IMR-90 (cell line): ENCODE data around the gene KIAA0825. TPM values are rescaled to one million over a fixed set of nuclear protein-coding genes. Genes with fewer than 3 reads are reported as not detected.

Experiments used
- ATAC-seq: fragments of 200-7000 bp; cut with Tn5 transposase; 2 replicates; pipeline ENCODE4 v1.9.1; 2020; ENCODE audit warnings: low read depth, mild to moderate bottlenecking, moderate library complexity
- BruUV-seq: library from RNA; stranded (reverse); fragments of 400-500 nt; replicated peaks from 2 replicates; lab custom pipeline; 2021; lab: Mats Ljungman, UMichigan
- CTCF ChIA-PET: fragments of 300-600 bp; formaldehyde crosslinking; extraction: SDS; loops from one replicate; lab custom pipeline; 2021; ENCODE audit warnings: antibody characterized with exemption; lab: Yijun Ruan, JAX
- POLR2A ChIA-PET: fragments of 300-600 bp; sonication (Branson Sonifier 250); formaldehyde crosslinking; loops from one replicate; lab custom pipeline; 2022; ENCODE audit warnings: antibody characterized with exemption; ENCODE audit not compliant: unreplicated experiment; lab: Charles Lee
- DNase-seq: peaks from one replicate; pipeline ENCODE4 v3.0.0; 2013
- H2AFZ ChIP-seq: replicated peaks from 2 replicates; pipeline ENCODE3; 2013; ENCODE audit warnings: low read length, mild to moderate bottlenecking; ENCODE audit not compliant: poor library complexity
- H2AK5ac ChIP-seq: 2 replicates; pipeline ENCODE4 v1.6.1; 2013; ENCODE audit warnings: low read depth, low read length, inconsistent platforms
- H2AK9ac ChIP-seq: replicated peaks from 2 replicates; pipeline ENCODE3; 2013; ENCODE audit warnings: mild to moderate bottlenecking, low read depth, low read length, moderate library complexity; ENCODE audit not compliant: poor library complexity
- H2BK120ac ChIP-seq: 2 replicates; pipeline ENCODE4 v1.6.1; 2013; ENCODE audit warnings: low read depth, low read length, inconsistent platforms
- H2BK15ac ChIP-seq: 3 replicates; pipeline ENCODE4 v1.6.1; 2013; ENCODE audit warnings: low read depth, low read length, inconsistent platforms
- H2BK20ac ChIP-seq: 2 replicates; pipeline ENCODE4 v1.6.1; 2013; ENCODE audit warnings: low read depth, mild to moderate bottlenecking, inconsistent platforms, low read length, moderate library complexity
- H2BK5ac ChIP-seq: 2 replicates; pipeline ENCODE4 v1.6.1; 2013; ENCODE audit warnings: mild to moderate bottlenecking, low read depth, low read length, inconsistent platforms; ENCODE audit not compliant: poor library complexity, severe bottlenecking
- H3K14ac ChIP-seq: replicated peaks from 2 replicates; pipeline ENCODE4 v1.6.1; 2013; ENCODE audit warnings: low read depth, low read length, inconsistent platforms
- H3K18ac ChIP-seq: 2 replicates; pipeline ENCODE4 v1.6.1; 2013; ENCODE audit warnings: low read depth, low read length, control low read depth
- H3K23ac ChIP-seq: 2 replicates; pipeline ENCODE4 v1.6.1; 2013; ENCODE audit warnings: low read depth, low read length, inconsistent platforms
- H3K27ac ChIP-seq: 2 replicates; pipeline ENCODE4 v1.5.1; 2013; ENCODE audit warnings: mild to moderate bottlenecking, control low read depth, low read length; ENCODE audit not compliant: insufficient read depth
- H3K27me3 ChIP-seq: 2 replicates; pipeline ENCODE4 v1.6.1; 2013; ENCODE audit warnings: low read length; ENCODE audit not compliant: control insufficient read depth, insufficient read depth
- H3K36me3 ChIP-seq: 2 replicates; pipeline ENCODE4 v1.6.1; 2013; ENCODE audit warnings: low read length, mixed read lengths; ENCODE audit not compliant: control insufficient read depth, insufficient read depth
- H3K4ac ChIP-seq: 2 replicates; pipeline ENCODE4 v1.6.1; 2013; ENCODE audit warnings: low read depth, low read length, inconsistent platforms
- H3K4me1 ChIP-seq: 2 replicates; pipeline ENCODE4 v1.6.1; 2013; ENCODE audit warnings: low read length, mixed read lengths; ENCODE audit not compliant: control insufficient read depth, insufficient read depth
- H3K4me2 ChIP-seq: 2 replicates; pipeline ENCODE4 v1.6.1; 2013; ENCODE audit warnings: low read depth, mild to moderate bottlenecking, control low read depth, low read length, moderate library complexity
- H3K4me3 ChIP-seq: 2 replicates; pipeline ENCODE4 v1.5.1; 2013; ENCODE audit warnings: low read depth, mild to moderate bottlenecking, control low read depth, low read length, moderate library complexity; ENCODE audit not compliant: insufficient read depth
- H3K56ac ChIP-seq: 2 replicates; pipeline ENCODE4 v1.6.1; 2013; ENCODE audit warnings: low read length, inconsistent platforms; ENCODE audit not compliant: insufficient read depth; ENCODE audit errors: extremely low read depth
- H3K79me1 ChIP-seq, 2 experiments: 2 replicates each; pipeline ENCODE4 v1.6.1; 2013; ENCODE audit warnings: low read length in 2 of 2, inconsistent platforms in 1 of 2, low read depth in 1 of 2
- H3K9ac ChIP-seq: 2 replicates; pipeline ENCODE4 v1.6.1; 2013; ENCODE audit warnings: low read depth, low read length, control low read depth
- H3K9me1 ChIP-seq: 2 replicates; pipeline ENCODE4 v1.6.1; 2013; ENCODE audit warnings: low read length, inconsistent platforms; ENCODE audit not compliant: insufficient read depth
- H3K9me3 ChIP-seq: 2 replicates; pipeline ENCODE4 v1.6.1; 2013; ENCODE audit warnings: low read length; ENCODE audit not compliant: control insufficient read depth, insufficient read depth
- H4K20me1 ChIP-seq: 2 replicates; pipeline ENCODE4 v1.6.1; 2013; ENCODE audit warnings: low read length, inconsistent platforms; ENCODE audit not compliant: insufficient read depth
- H4K5ac ChIP-seq: 2 replicates; pipeline ENCODE4 v1.6.1; 2013; ENCODE audit warnings: mild to moderate bottlenecking, low read depth, low read length, control low read depth
- H4K8ac ChIP-seq, 2 experiments: 2 replicates each; pipeline ENCODE4 v1.6.1; 2013; ENCODE audit warnings: low read depth in 2 of 2, low read length in 2 of 2, control low read depth in 1 of 2, inconsistent platforms in 1 of 2
- H4K91ac ChIP-seq: 2 replicates; pipeline ENCODE4 v1.6.1; 2013; ENCODE audit warnings: low read depth, low read length, inconsistent platforms; ENCODE audit not compliant: insufficient read depth
- BHLHE40 ChIP-seq: fragments of 150-350 bp; IDR thresholded peaks from 2 replicates; pipeline ENCODE4 v1.6.1; 2016; ENCODE audit warnings: mild to moderate bottlenecking, low read depth, low read length
- CEBPB ChIP-seq: IDR thresholded peaks from 2 replicates; pipeline ENCODE4 v1.6.1; 2012; ENCODE audit warnings: low read depth, low read length, improper control_type of control experiment
- CHD1 ChIP-seq: IDR thresholded peaks from 2 replicates; pipeline ENCODE4 v1.6.1; 2012; ENCODE audit warnings: low read depth, low read length, improper control_type of control experiment
- ELK1 ChIP-seq: fragments of 150-350 bp; IDR thresholded peaks from 2 replicates; pipeline ENCODE4 v1.6.1; 2016; ENCODE audit warnings: low read depth, mild to moderate bottlenecking, low read length, moderate library complexity, borderline replicate concordance
- MAFK ChIP-seq: IDR thresholded peaks from 2 replicates; pipeline ENCODE4 v1.6.1; 2012; ENCODE audit warnings: low read depth, low read length, improper control_type of control experiment
- RCOR1 ChIP-seq: IDR thresholded peaks from 2 replicates; pipeline ENCODE4 v1.6.1; 2012; ENCODE audit warnings: mild to moderate bottlenecking, low read length, improper control_type of control experiment; ENCODE audit not compliant: insufficient replicate concordance
- RFX5 ChIP-seq: IDR thresholded peaks from 2 replicates; pipeline ENCODE4 v1.8.0; 2012; ENCODE audit warnings: low read depth, mild to moderate bottlenecking, low read length, moderate library complexity
- USF2 ChIP-seq: fragments of 150-350 bp; IDR thresholded peaks from 2 replicates; pipeline ENCODE4 v1.6.1; 2017; ENCODE audit warnings: mild to moderate bottlenecking, antibody characterized with exemption, low read length, low read depth
- WGBS, 2 experiments: methylation state at CpG; one replicate each; pipeline versions ENCODE4 v1.1.5 to v1.1.7; 2013; ENCODE audit warnings: missing lambda C conversion rate in 2 of 2; ENCODE audit not compliant: insufficient read length in 1 of 2; ENCODE audit errors: extremely low coverage in 2 of 2; 5-methylcytosine and 5-hydroxymethylcytosine counted together
- dilution Hi-C: fragments of 300-500 bp; cut with HindIII; formaldehyde crosslinking; loops from one replicate; pipeline ENCODE4 v1.14.3; 2018; ENCODE audit warnings: low sequenced_read_pairs; ENCODE audit not compliant: unreplicated experiment
- in situ Hi-C: fragments of 300-500 bp; cut with MboI; formaldehyde crosslinking; loops from 3 replicates; pipeline ENCODE4 v1.14.3; 2019; ENCODE audit warnings: low sequenced_read_pairs, inconsistent platforms, mixed read lengths
- intact Hi-C: fragments of 100-400 bp; cut with micrococcal nuclease; formaldehyde crosslinking; loops from 2 replicates; pipeline ENCODE4 v1.10.0; 2022
- polyA plus RNA-seq, 3 experiments: library from polyadenylated mRNA; depleted of rRNA; stranded (reverse); fragments of >200 nt; gene quantifications; 2 replicates each; pipeline ENCODE4 v1.2.3, GENCODE V29; 2012; ENCODE audit warnings: low replicate concordance in 1 of 3
- total RNA-seq: library from RNA; depleted of rRNA; stranded (reverse); fragments of >200 nt; gene quantifications from 2 replicates; pipeline ENCODE4 v1.2.3, GENCODE V29; 2012

KIAA0825 gene
- total and polyA plus RNA-seq, 2 of the 4 experiments (the other 2 are of a cell fraction): 0.46 to 1.8 TPM

- H3K4me2 ChIP-seq: no peak overlapping the region
- no peak overlapping the region for H3K27ac ChIP-seq
- CTCF ChIA-PET: interaction anchor here (0.7 kb wide), 1 partner anchor 8 kb away, joined by 3 read pairs; no protein-coding TSS in a partner anchor
- no peak overlapping the region for H2AFZ ChIP-seq
- no peak overlapping the region for H4K91ac ChIP-seq
- H2AK5ac ChIP-seq: no peak overlapping the region
- H2BK120ac ChIP-seq: no peak overlapping the region
- no peak overlapping the region for H2BK15ac ChIP-seq
- TF ChIP-seq BHLHE40 (no peak), MAFK (no peak), USF2 (no peak), CHD1 (no peak), ELK1 (no peak), RCOR1 (no peak), RFX5 (no peak), CEBPB (no peak)
- no TSS peak for BruUV-seq
- no peaks in the 10 kb centered on the region for H3K9me1 ChIP-seq
- H3K27me3 ChIP-seq: no peaks in the 10 kb centered on the region
- H4K20me1 ChIP-seq: no peaks in the 10 kb centered on the region
- H3K56ac ChIP-seq: no peak overlapping the region
- no peak overlapping the region for H3K23ac ChIP-seq
- 0 out of 4 replicates have a peak, but pooled peaks cover 0 to 13% of the 10 kb centered on the region in 2 experiments for H3K79me1 ChIP-seq
- no peak overlapping the region for H4K8ac ChIP-seq
- H2BK20ac ChIP-seq: no peak overlapping the region
- H3K18ac ChIP-seq: no peak overlapping the region
- POLR2A ChIA-PET: no interaction called here
- no peak overlapping the region for H2AK9ac ChIP-seq
- DNase-seq (no peak), ATAC-seq (no peak)
- H3K4ac ChIP-seq: no peak overlapping the region
- H3K4me1 ChIP-seq: no peaks in the 10 kb centered on the region
- H3K9ac ChIP-seq: no peak overlapping the region
- no peak overlapping the region for H3K14ac ChIP-seq
- H2BK5ac ChIP-seq: no peak overlapping the region
- no peaks in the 10 kb centered on the region for H3K36me3 ChIP-seq
- no peaks in the 10 kb centered on the region for H3K9me3 ChIP-seq
- in situ Hi-C loops: no loop called here
- no peak overlapping the region for H3K4me3 ChIP-seq
- WGBS, 2 experiments: no CpG with 5 or more reads among the region's 3 CpGs
- intact Hi-C loops: loop anchor here (5.0 to 10.0 kb wide), 3 partner anchors 76 to 1011 kb away; no protein-coding TSS in a partner anchor
- dilution Hi-C loops: no loop called here
- no peak overlapping the region for H4K5ac ChIP-seq
Measured at GRCh38 chr5:94615862-94616261, 2.5 kb downstream of the KIAA0825 start.
